Fibroblast of mammary gland (primary cell): ENCODE results near the gene GALNT17.
"Not testable (repeated sequence)": the region's sequence is repeated elsewhere in the genome, so short reads cannot be mapped to it uniquely, and the experiment has no call there.

Experiments used
- DNase-seq: peaks from one replicate; pipeline ENCODE4 v3.0.0-alpha.2; 2010; ENCODE audit warnings: low read depth
- H3K4me3 ChIP-seq: 2 replicates; pipeline ENCODE4 v1.5.1; 2011; ENCODE audit warnings: low read depth, mild to moderate bottlenecking, low read length, moderate library complexity; ENCODE audit not compliant: control insufficient read depth
- CTCF ChIP-seq: conservative IDR thresholded peaks from 2 replicates; pipeline ENCODE4 v1.5.1; 2011; ENCODE audit warnings: low read depth, low read length, inconsistent platforms; ENCODE audit not compliant: control insufficient read depth, insufficient read depth

The GALNT17 gene

DNA sequence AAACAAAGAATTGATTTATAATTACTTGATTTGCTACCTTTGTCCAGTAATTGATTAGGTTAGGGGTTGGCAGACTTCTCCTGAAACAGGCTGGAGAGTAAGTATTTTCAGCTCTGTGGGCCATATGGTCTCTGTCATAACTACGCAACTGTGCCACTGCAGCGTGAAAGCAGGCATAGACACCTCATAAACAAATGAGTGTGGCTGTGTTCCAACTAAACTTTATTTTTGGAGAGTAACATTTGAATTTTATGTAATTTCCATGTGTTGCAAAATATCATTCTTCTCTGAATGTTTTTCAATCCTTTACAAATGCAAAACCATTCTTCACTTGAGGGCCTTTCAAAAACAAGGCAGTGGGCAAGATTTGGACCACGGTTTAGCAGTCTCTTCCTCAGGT lies 76.9 kb downstream of the GALNT17 start:
- TF ChIP-seq CTCF, result no peak
- H3K4me3 ChIP-seq, result no peak overlapping the region
- DNase-seq, result no peak

DNA sequence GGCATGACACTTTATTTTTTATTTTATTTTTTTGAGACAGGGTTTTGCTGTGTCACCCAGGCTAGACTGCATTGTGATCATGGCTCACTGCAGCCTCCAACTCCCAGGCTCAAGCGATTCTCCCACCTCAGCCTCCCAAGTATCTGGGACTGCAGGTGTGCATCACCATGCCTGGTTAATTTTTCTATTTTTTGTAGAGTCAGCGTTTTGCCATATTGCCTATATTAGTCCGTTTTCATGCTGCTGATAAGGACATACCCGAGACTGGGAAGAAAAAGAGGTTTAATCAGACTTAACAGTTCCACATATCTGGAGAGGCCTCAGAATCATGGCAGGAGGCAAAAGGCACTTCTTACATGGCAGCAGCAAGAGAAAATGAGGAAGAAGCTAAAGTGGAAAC lies 77.5 kb downstream of the GALNT17 start:
- DNase-seq, H3K4me3 ChIP-seq: not testable (repeated sequence)

- H3K4me3 ChIP-seq, result no peak overlapping the region
- TF ChIP-seq CTCF, result no peak
- no peak for DNase-seq
Measured at GRCh38 chr7:71210220-71210619, 78.3 kb downstream of the GALNT17 start.

- not testable (repeated sequence) for H3K4me3 ChIP-seq, DNase-seq
Measured at GRCh38 chr7:71212433-71212832, 80.5 kb downstream of the GALNT17 start.

DNA sequence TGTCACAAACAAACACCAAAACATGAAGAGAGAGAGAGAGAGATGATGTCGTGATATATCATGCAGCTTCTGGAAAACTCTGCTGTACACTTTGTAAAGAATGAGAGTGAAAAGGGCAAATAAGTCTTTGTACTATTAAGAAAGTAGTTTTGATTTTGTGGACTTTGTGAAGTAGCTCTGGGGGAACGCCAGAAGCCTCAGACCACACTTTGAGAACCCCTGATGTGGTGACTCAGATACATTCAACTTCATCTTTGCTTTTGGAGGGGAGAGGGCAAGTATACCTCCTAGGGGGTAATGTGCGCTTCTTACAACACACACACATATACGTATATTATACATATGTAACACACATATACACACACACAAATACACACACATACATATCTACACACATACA lies 84.3 kb downstream of the GALNT17 start:
- no peak overlapping the region for H3K4me3 ChIP-seq
- no peak for TF ChIP-seq CTCF
- DNase-seq, result no peak

GRCh38 chr7:71220210-71220695 lies 88.3 kb downstream of the GALNT17 start:
- no peak for TF ChIP-seq CTCF
- no peak overlapping the region for H3K4me3 ChIP-seq
- no peak for DNase-seq

GRCh38 chr7:71221049-71221448 lies 89.1 kb downstream of the GALNT17 start:
- no peak for TF ChIP-seq CTCF
- no peak overlapping the region for H3K4me3 ChIP-seq
- no peak for DNase-seq

DNA sequence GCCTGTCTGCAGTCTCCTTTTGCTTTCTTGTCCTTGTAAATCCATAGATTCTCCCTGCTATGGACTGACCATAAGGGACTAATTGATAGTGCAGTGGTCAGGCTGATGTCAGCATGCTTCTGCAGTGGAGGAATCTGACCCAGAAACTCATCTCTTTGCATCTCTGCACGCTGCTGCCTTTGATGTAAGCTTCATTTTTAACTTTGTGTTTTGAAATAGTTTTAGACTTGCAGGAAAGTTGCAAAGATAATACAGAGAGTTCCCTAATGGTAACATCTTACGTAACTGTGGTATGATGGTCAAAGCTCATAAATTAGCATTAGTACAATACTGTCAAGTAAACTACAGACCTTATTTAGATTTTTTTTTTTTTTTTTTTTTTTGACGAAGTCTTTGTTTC lies 89.6 kb downstream of the GALNT17 start:
- no peak for TF ChIP-seq CTCF
- H3K4me3 ChIP-seq, result no peak overlapping the region
- DNase-seq, result no peak
